GM12878 (cell line): ENCODE results near the gene SDCCAG8. TPM values are rescaled to one million over a fixed set of nuclear protein-coding genes. Genes with fewer than 3 reads are reported as not detected.
A peak's percentile ranks its signal among the peaks of the same experiment; 100 is the strongest.

ENCODE experiments used
- ATAC-seq: fragments of 200-7000 bp; cut with Tn5 transposase; 3 replicates; pipeline ENCODE4 v1.9.1; 2020; ENCODE audit warnings: mild to moderate bottlenecking, moderate library complexity
- BruUV-seq: library from RNA; stranded (reverse); fragments of 400-500 nt; replicated peaks from 2 replicates; lab custom pipeline; 2021; lab: Mats Ljungman, UMichigan
- CTCF ChIA-PET: fragments of 300-600 bp; sonication (Branson Sonifier 250); formaldehyde crosslinking; extraction: SDS; loops from one replicate; lab custom pipeline; 2021; ENCODE audit warnings: inconsistent platforms; lab: Yijun Ruan, JAX
- POLR2A ChIA-PET: fragments of 350-600 bp; formaldehyde crosslinking; extraction: SDS; loops from one replicate; lab custom pipeline; 2021; ENCODE audit warnings: inconsistent platforms; lab: Charles Lee
- RAD21 ChIA-PET: fragments of 300-600 bp; sonication (Branson Sonifier 250); formaldehyde crosslinking; loops from one replicate; lab custom pipeline; 2023; ENCODE audit warnings: antibody characterized with exemption; ENCODE audit not compliant: unreplicated experiment; lab: Charles Lee
- SMC1A ChIA-PET: fragments of 300-600 bp; sonication (Branson Sonifier 250); formaldehyde crosslinking; loops from one replicate; lab custom pipeline; 2023; ENCODE audit not compliant: unreplicated experiment, uncharacterized antibody; lab: Charles Lee
- DNase-seq: peaks from one replicate; pipeline ENCODE4 v3.0.0-alpha.2; 2011; ENCODE audit warnings: low read depth, low spot score
- FAIRE-seq: peaks from 3 replicates; lab custom pipeline; 2011; peaks lifted over from hg19 to GRCh38; lab: Jason Lieb, UNC
- H2AFZ ChIP-seq: 2 replicates; pipeline ENCODE4 v1.6.0; 2011; ENCODE audit warnings: low read depth, low read length, control low read depth; ENCODE audit not compliant: control insufficient read depth
- H3K27ac ChIP-seq: 2 replicates; pipeline ENCODE4 v1.5.1; 2011; ENCODE audit warnings: control low read depth; ENCODE audit not compliant: control insufficient read depth, insufficient read depth
- H3K27me3 ChIP-seq, 2 experiments: replicated peaks in 1 of 2; 2 replicates each; pipeline versions ENCODE4 v1.6.0 to v1.6.1; 2011; ENCODE audit warnings: low read length in 1 of 2; ENCODE audit not compliant: control insufficient read depth in 2 of 2, insufficient read depth in 2 of 2
- H3K36me3 ChIP-seq, 2 experiments: 2 replicates each; pipeline ENCODE4 v1.5.1; 2011; ENCODE audit warnings: low read length in 1 of 2; ENCODE audit not compliant: control insufficient read depth in 2 of 2, insufficient read depth in 2 of 2
- H3K4me1 ChIP-seq: 2 replicates; pipeline ENCODE4 v1.6.1; 2011; ENCODE audit warnings: mild to moderate bottlenecking, low read length, moderate library complexity, mixed read lengths; ENCODE audit not compliant: control insufficient read depth, insufficient read depth
- H3K4me2 ChIP-seq: 2 replicates; pipeline ENCODE4 v1.6.0; 2011; ENCODE audit warnings: control low read depth; ENCODE audit not compliant: control insufficient read depth, insufficient read depth
- H3K4me3 ChIP-seq: fragments of 200-600 bp; sonication (generic); 2 replicates; pipeline ENCODE4 v1.5.1; 2016
- H3K79me2 ChIP-seq: 2 replicates; pipeline ENCODE4 v1.6.0; 2011; ENCODE audit warnings: low read length; ENCODE audit not compliant: control insufficient read depth, insufficient read depth
- H3K9ac ChIP-seq: 2 replicates; pipeline ENCODE4 v1.8.0; 2011; ENCODE audit warnings: low read length, control low read depth, mixed read lengths; ENCODE audit not compliant: control insufficient read depth, insufficient read depth
- H3K9me3 ChIP-seq: replicated peaks from 3 replicates; pipeline ENCODE4 v1.5.1; 2011; ENCODE audit warnings: mild to moderate bottlenecking, low read length; ENCODE audit not compliant: control insufficient read depth, insufficient read depth
- H4K20me1 ChIP-seq: 2 replicates; pipeline ENCODE4 v1.6.0; 2011; ENCODE audit not compliant: control insufficient read depth, insufficient read depth
- CTCF ChIP-seq, 3 experiments: IDR thresholded peaks in 2 of 3; conservative IDR thresholded peaks in 1 of 3; 2 replicates each; pipeline ENCODE4 v1.5.1; 2011; ENCODE audit warnings: low read depth in 3 of 3, low read length in 3 of 3, mild to moderate bottlenecking in 3 of 3, control low read depth in 2 of 3, moderate library complexity in 2 of 3, inconsistent platforms in 1 of 3, mixed read lengths in 1 of 3; ENCODE audit not compliant: control insufficient read depth in 2 of 3, insufficient read depth in 1 of 3; ENCODE audit errors: extremely low read depth in 1 of 3
- ETV6 ChIP-seq, 2 experiments: fragments of 450-650 bp in 1 of 2; IDR thresholded peaks in 1 of 2; conservative IDR thresholded peaks in 1 of 2; 2 replicates each; pipeline ENCODE4 v1.6.1; 2014; ENCODE audit warnings: antibody characterized with exemption in 1 of 2, borderline replicate concordance in 1 of 2, low read depth in 1 of 2, mild to moderate bottlenecking in 1 of 2, moderate library complexity in 1 of 2
- IRF5 ChIP-seq: fragments of 450-650 bp; IDR thresholded peaks from 2 replicates; pipeline ENCODE4 v1.6.1; 2017; ENCODE audit warnings: borderline replicate concordance
- JUNB ChIP-seq: IDR thresholded peaks from 2 replicates; pipeline ENCODE4 v1.6.1; 2016; ENCODE audit warnings: antibody characterized with exemption, mild to moderate bottlenecking
- MXI1 ChIP-seq: fragments of 150-350 bp; IDR thresholded peaks from 2 replicates; pipeline ENCODE4 v1.6.1; 2011; ENCODE audit warnings: low read depth, mild to moderate bottlenecking, inconsistent platforms, low read length, improper control_type of control experiment
- POU2F2 ChIP-seq: IDR thresholded peaks from 3 replicates; pipeline ENCODE4 v1.6.1; 2011; ENCODE audit warnings: low read depth, mild to moderate bottlenecking, low read length, borderline replicate concordance
- RUNX3 ChIP-seq: IDR thresholded peaks from 2 replicates; pipeline ENCODE4 v1.6.1; 2012; ENCODE audit warnings: low read length, inconsistent platforms
- WGBS: methylation state at CpG from one replicate; pipeline ENCODE4 v1.1.6; 2016; ENCODE audit warnings: low lambda C conversion rate; ENCODE audit not compliant: insufficient replicate concordance, insufficient coverage; ENCODE audit errors: missing lambda C conversion rate; 5-methylcytosine and 5-hydroxymethylcytosine counted together
- in situ Hi-C: fragments of 300-500 bp; cut with MboI; formaldehyde crosslinking; loops from 9 replicates; pipeline ENCODE4 v1.14.3; 2018; ENCODE audit warnings: mixed read lengths
- intact Hi-C: fragments of 100-400 bp; cut with micrococcal nuclease; formaldehyde crosslinking; loops from one replicate; pipeline ENCODE4 v1.14.2; 2022; ENCODE audit not compliant: unreplicated experiment
- polyA plus RNA-seq, 11 experiments: library from polyadenylated mRNA; depleted of rRNA in 4 of 11; unstranded in 6 of 11; stranded (reverse) in 5 of 11; fragments of >200 nt; fragmentation: Nextera tagmentation in 4 of 11; fragmentation: Illumina TruSeq in 1 of 11; extraction: Ambion mirVana in 4 of 11; extraction: Trizol in 1 of 11; gene quantifications; 1 replicate in 1 of 11; 2 replicates in 10 of 11; pipeline versions ENCODE4 v1.2.1 to v1.2.3, GENCODE V29; 2011 to 2016; ENCODE audit warnings: inconsistent platforms in 2 of 11, missing spikeins in 2 of 11, low read depth in 1 of 11
- total RNA-seq, 4 experiments: library from RNA; depleted of rRNA in 3 of 4; stranded (reverse); fragments of >200 nt in 3 of 4; fragmentation: Illumina TruSeq in 1 of 4; extraction: Trizol in 1 of 4; gene quantifications; 2 replicates each; pipeline versions ENCODE4 v1.2.1 to v1.2.3, GENCODE V29; 2013 to 2021

The SDCCAG8 gene
- total and polyA plus RNA-seq, 10 of the 15 experiments (the other 5 are each of a cell fraction or from before 2014, with no cell fraction given) = 15.0 to 25.6 (median 20.6) TPM

GRCh38 chr1:243465738-243466137 lies 209.9 kb downstream of the SDCCAG8 start:
- DNase-seq (no peak), ATAC-seq (no peak), FAIRE-seq (no peak)
- Histone ChIP-seq H3K27me3 (no peaks in the 10 kb centered on the region), H3K9me3 (no peaks in the 10 kb centered on the region), H3K27ac (no peak overlapping the region), H3K9ac (no peak overlapping the region), H3K4me2 (no peak overlapping the region), H3K36me3 (no peaks in the 10 kb centered on the region), H2AFZ (no peak overlapping the region), H3K79me2 (no peaks in the 10 kb centered on the region), H3K4me1 (no peaks in the 10 kb centered on the region)
- ChIA-PET SMC1A (interaction anchor here (1.3 kb wide), 2 partner anchors 11 to 15 kb away, joined by 3 to 4 read pairs; no protein-coding TSS in a partner anchor), CTCF (no interaction called here), RAD21 (interaction anchor here (0.6 kb wide), 1 partner anchor 123 kb away, joined by 3 read pairs; no protein-coding TSS in a partner anchor), POLR2A (no interaction called here)
- BruUV-seq = no TSS peak
- intact Hi-C loops = no loop called here
- TF ChIP-seq IRF5 = no peak
- TF ChIP-seq JUNB = 0 out of 2 replicates have a peak, but pooled peaks have one; percentile 34
- TF ChIP-seq MXI1 = no peak
- TF ChIP-seq RUNX3 = peak; percentile 58
- no peak for TF ChIP-seq CTCF (IDR thresholded peaks at IDR 0.05 in 2 of 3, conservative IDR thresholded peaks at IDR 0.05 in 1 of 3; ENCODE audit: control insufficient read depth in 2 of 3, extremely low read depth in 1 of 3, insufficient read depth in 1 of 3, low read depth in 3 of 3, low read length in 3 of 3)
- TF ChIP-seq ETV6 (conservative IDR thresholded peaks at IDR 0.05 in 1 of 2, IDR thresholded peaks at IDR 0.05 in 1 of 2; ENCODE audit: borderline replicate concordance in 1 of 2, low read depth in 1 of 2) = no peak
- TF ChIP-seq POU2F2 = no peak
- TF ChIP-seq, all 136 proteins: peak for 2
- WGBS = 12% methylated on average over 5 of the region's 5 CpGs
- in situ Hi-C loops = no loop called here
- Histone ChIP-seq H4K20me1 (no peaks in the 10 kb centered on the region), H3K4me3 (no peak overlapping the region)
